Vagina (tissue), 2 donors: Measurements from ENCODE around the gene NFYB. TPM values are rescaled to one million over a fixed set of nuclear protein-coding genes. Genes with fewer than 3 reads are reported as not detected.

ENCODE experiments used
- DNase-seq, 2 donors: peaks; one replicate each; pipeline ENCODE4 v3.0.0-alpha.2; 2017; ENCODE audit errors: extremely low spot score in 2 of 2
- H3K27ac ChIP-seq: fragments of 200-600 bp; sonication (generic); one replicate; pipeline ENCODE4 v1.5.1; 2019
- H3K27me3 ChIP-seq: fragments of 200-600 bp; sonication (generic); one replicate; pipeline ENCODE4 v1.5.1; 2019
- H3K36me3 ChIP-seq, 2 donors: fragments of 200-600 bp; sonication (generic); one replicate each; pipeline ENCODE4 v1.5.1; 2017 to 2019
- H3K4me1 ChIP-seq: fragments of 200-600 bp; sonication (generic); one replicate; pipeline ENCODE4 v1.5.1; 2019
- H3K4me3 ChIP-seq, 2 donors: fragments of 200-600 bp; sonication (generic); 1 replicate in 1 of 2; 2 replicates in 1 of 2; pipeline ENCODE4 v1.5.1; 2016 to 2019
- H3K9me3 ChIP-seq: fragments of 200-600 bp; sonication (generic); one replicate; pipeline ENCODE4 v1.5.1; 2019
- CTCF ChIP-seq, 3 experiments: fragments of 450-650 bp in 2 of 3; fragments of 200-600 bp in 1 of 3; sonication (generic) in 1 of 3; IDR thresholded peaks; one replicate each; pipeline ENCODE4 v1.5.1; 2017 to 2019; ENCODE audit warnings: antibody characterized with exemption in 3 of 3, mild to moderate bottlenecking in 2 of 3, moderate library complexity in 2 of 3
- POLR2A ChIP-seq, 2 donors: fragments of 450-650 bp; IDR thresholded peaks; one replicate each; pipeline ENCODE4 v1.6.1; 2017; ENCODE audit warnings: antibody characterized with exemption in 2 of 2, mild to moderate bottlenecking in 2 of 2, moderate library complexity in 2 of 2
- POLR2AphosphoS5 ChIP-seq, 2 donors: sonication (generic); formaldehyde crosslinking; IDR thresholded peaks; one replicate each; pipeline ENCODE4 v1.9.0; 2017; ENCODE audit warnings: antibody characterized with exemption in 2 of 2, mild to moderate bottlenecking in 2 of 2, low read depth in 1 of 2; ENCODE audit not compliant: insufficient read depth in 1 of 2
- intact Hi-C: fragments of 100-400 bp; cut with DNase I; formaldehyde crosslinking; loops from one replicate; pipeline ENCODE4 v1.15.1; 2023
- total RNA-seq: library from RNA; depleted of rRNA; stranded (reverse); fragments of >200 nt; gene quantifications from one replicate; pipeline ENCODE4 v1.2.3, GENCODE V29; 2016

Gene NFYB
- total RNA-seq, 1 donor from 2014 or later, result 32.9 TPM

GRCh38 chr12:104091136-104091535, 46.9 kb downstream of the NFYB start:
- DNase-seq, result no peak
- no peaks in the 10 kb centered on the region for H3K27me3 ChIP-seq
- H3K9me3 ChIP-seq, result no peaks in the 10 kb centered on the region
- no peak for TF ChIP-seq CTCF (IDR thresholded peaks at IDR 0.05)
- no peak for TF ChIP-seq POLR2A (IDR thresholded peaks at IDR 0.05)
- no peak for TF ChIP-seq POLR2AphosphoS5 (IDR thresholded peaks at IDR 0.05; ENCODE audit: insufficient read depth in 1 of 2, low read depth in 1 of 2)
- H3K4me1 ChIP-seq, result no peaks in the 10 kb centered on the region
- peaks cover 0 to 66% of the 10 kb centered on the region in 2 donors for H3K36me3 ChIP-seq
- intact Hi-C loops, result no loop called here
- H3K27ac ChIP-seq, result no peak overlapping the region
- H3K4me3 ChIP-seq, result no peak overlapping the region

- H3K4me1 ChIP-seq, result no peaks in the 10 kb centered on the region
- H3K27me3 ChIP-seq, result no peaks in the 10 kb centered on the region
- intact Hi-C loops, result no loop called here
- H3K9me3 ChIP-seq, result no peaks in the 10 kb centered on the region
- peaks cover 0 to 61% of the 10 kb centered on the region in 2 donors for H3K36me3 ChIP-seq
- H3K4me3 ChIP-seq, result no peak overlapping the region
- TF ChIP-seq POLR2A (IDR thresholded peaks at IDR 0.05), result no peak
- DNase-seq, result no peak
- H3K27ac ChIP-seq, result no peak overlapping the region
Observed at GRCh38 chr12:104090685-104091084, 47.3 kb downstream of the NFYB start.

GRCh38 chr12:104083769-104084475, 54.1 kb downstream of the NFYB start:
- intact Hi-C loops, result no loop called here
- Histone ChIP-seq H3K9me3 (no peaks in the 10 kb centered on the region), H3K27me3 (no peaks in the 10 kb centered on the region), H3K27ac (no peak overlapping the region), H3K4me1 (no peaks in the 10 kb centered on the region), H3K4me3 (no peak overlapping the region), H3K36me3 (peaks cover 0 to 52% of the 10 kb centered on the region in 2 donors)
- TF ChIP-seq POLR2A (IDR thresholded peaks at IDR 0.05) (no peak), CTCF (IDR thresholded peaks at IDR 0.05) (no peak), POLR2AphosphoS5 (IDR thresholded peaks at IDR 0.05; ENCODE audit: insufficient read depth in 1 of 2, low read depth in 1 of 2) (no peak)
- no peak for DNase-seq

- Histone ChIP-seq H3K27ac (no peak overlapping the region), H3K36me3 (peaks cover 0 to 41% of the 10 kb centered on the region in 2 donors), H3K4me1 (peaks cover 5% of the 10 kb centered on the region), H3K9me3 (no peaks in the 10 kb centered on the region), H3K27me3 (no peaks in the 10 kb centered on the region), H3K4me3 (no peak overlapping the region)
- no peak for DNase-seq
- intact Hi-C loops, result no loop called here
- TF ChIP-seq CTCF (IDR thresholded peaks at IDR 0.05) (no peak), POLR2AphosphoS5 (IDR thresholded peaks at IDR 0.05; ENCODE audit: insufficient read depth in 1 of 2, low read depth in 1 of 2) (no peak), POLR2A (IDR thresholded peaks at IDR 0.05) (no peak)
Observed at GRCh38 chr12:104080764-104081163, 57.2 kb downstream of the NFYB start.

- H3K9me3 ChIP-seq, result no peaks in the 10 kb centered on the region
- no peaks in the 10 kb centered on the region for H3K27me3 ChIP-seq
- H3K27ac ChIP-seq, result no peak overlapping the region
- peaks cover 5% of the 10 kb centered on the region for H3K4me1 ChIP-seq
- H3K4me3 ChIP-seq, result no peak overlapping the region
- DNase-seq, result no peak
- peaks cover 0 to 35% of the 10 kb centered on the region in 2 donors for H3K36me3 ChIP-seq
- TF ChIP-seq POLR2A (IDR thresholded peaks at IDR 0.05), result no peak
- no peak for TF ChIP-seq POLR2AphosphoS5 (IDR thresholded peaks at IDR 0.05; ENCODE audit: insufficient read depth in 1 of 2, low read depth in 1 of 2)
- TF ChIP-seq CTCF (IDR thresholded peaks at IDR 0.05), result no peak
- intact Hi-C loops, result no loop called here
Observed at GRCh38 chr12:104079024-104079423, 59.0 kb downstream of the NFYB start.
